NCI-H2107 (cell line): ENCODE data around the gene SYNJ1.
"Not testable (repeated sequence)": the region's sequence is repeated elsewhere in the genome, so short reads cannot be mapped to it uniquely, and the experiment has no call there.

Experiments
- DNase-seq: peaks from one replicate; lab custom pipeline; 2025; lab: John Stamatoyannopoulos, UW

SYNJ1 gene

GRCh38 chr21:32695482-32695881, 32.3 kb downstream of the SYNJ1 start:
- DNase-seq, result not testable (repeated sequence)

- no peak for DNase-seq
Measured at GRCh38 chr21:32693581-32693980, 34.2 kb downstream of the SYNJ1 start.

- no peak for DNase-seq
Measured at GRCh38 chr21:32690085-32690484, 37.7 kb downstream of the SYNJ1 start.

GRCh38 chr21:32687643-32688345, 40.0 kb downstream of the SYNJ1 start:
- no peak for DNase-seq

- no peak for DNase-seq
Measured at GRCh38 chr21:32682696-32683474, 44.9 kb downstream of the SYNJ1 start.

- DNase-seq, result no peak
Measured at GRCh38 chr21:32674731-32675130, 53.1 kb downstream of the SYNJ1 start.

GRCh38 chr21:32674038-32674437, 53.8 kb downstream of the SYNJ1 start:
- no peak for DNase-seq

GRCh38 chr21:32666258-32666657, 61.6 kb downstream of the SYNJ1 start:
- DNase-seq, result no peak

GRCh38 chr21:32664095-32664494, 63.7 kb downstream of the SYNJ1 start:
- DNase-seq, result not testable (repeated sequence)

- not testable (repeated sequence) for DNase-seq
Measured at GRCh38 chr21:32661981-32662380, 65.8 kb downstream of the SYNJ1 start.

- not testable (repeated sequence) for DNase-seq
Measured at GRCh38 chr21:32661026-32661782, 66.6 kb downstream of the SYNJ1 start.

- DNase-seq, result no peak
Measured at GRCh38 chr21:32658524-32658923, 69.3 kb downstream of the SYNJ1 start.

GRCh38 chr21:32653326-32653901, 74.4 kb downstream of the SYNJ1 start:
- DNase-seq, result peak; percentile 5

GRCh38 chr21:32648165-32648564, 79.6 kb downstream of the SYNJ1 start:
- DNase-seq, result no peak

- no peak for DNase-seq
Measured at GRCh38 chr21:32645261-32646182, 82.3 kb downstream of the SYNJ1 start.

GRCh38 chr21:32641710-32642698, 85.8 kb downstream of the SYNJ1 start:
- no peak for DNase-seq

- no peak for DNase-seq
Measured at GRCh38 chr21:32626621-32627196, 101.1 kb downstream of the SYNJ1 start.

GRCh38 chr21:32618218-32618617, 109.6 kb downstream of the SYNJ1 start:
- not testable (repeated sequence) for DNase-seq

GRCh38 chr21:32613436-32614043, 114.3 kb downstream of the SYNJ1 start:
- no peak for DNase-seq
